Measurements from ENCODE around the gene RGP1. TPM values are rescaled to one million over a fixed set of nuclear protein-coding genes. Genes with fewer than 3 reads are reported as not detected.

The RGP1 gene
- total RNA-seq = 10 to 100 TPM; 11.6 to 21.7 (median 13.8) TPM

- TF ChIP-seq CTCF (IDR thresholded peaks at IDR 0.05; ENCODE audit: low read depth) = no peak
Measured at GRCh38 chr9:35748858-35749514, at the start of gene RGP1, which contains the start of gene GBA2. RGP1 (plus strand) TSS chr9:35749287; CDS start chr9:35749756, 469 bp downstream. GBA2 (minus strand) TSS chr9:35749228; CDS start chr9:35748704, 524 bp downstream.

DNA sequence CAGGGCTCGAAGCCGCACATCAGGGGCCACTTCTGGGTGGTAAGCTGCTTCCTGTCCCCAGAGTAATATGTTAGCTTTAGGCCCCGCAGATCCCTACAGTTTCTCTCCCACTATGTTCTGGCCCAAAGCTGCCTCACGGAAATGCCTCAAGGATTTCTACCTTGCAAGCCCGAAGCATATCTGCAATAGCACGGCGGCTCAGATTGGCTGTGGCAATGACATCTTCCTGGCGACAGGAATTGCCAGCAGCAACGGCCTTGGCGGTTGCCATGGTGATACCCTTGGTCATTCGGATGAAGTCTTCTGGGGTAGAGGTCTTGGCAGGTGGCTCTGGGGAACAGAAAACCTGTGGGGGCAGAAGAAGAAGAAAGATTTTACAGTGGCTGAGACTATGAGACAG, 49.1 kb upstream of the RGP1 start:
- no peak for TF ChIP-seq CTCF (IDR thresholded peaks at IDR 0.05; ENCODE audit: low read depth)

- TF ChIP-seq CTCF (IDR thresholded peaks at IDR 0.05; ENCODE audit: low read depth) = no peak
Measured at GRCh38 chr9:35700942-35701341, 48.1 kb upstream of the RGP1 start.

GRCh38 chr9:35702696-35703095, 46.4 kb upstream of the RGP1 start:
- TF ChIP-seq CTCF (IDR thresholded peaks at IDR 0.05; ENCODE audit: low read depth) = no peak

GRCh38 chr9:35703906-35704672, 45.0 kb upstream of the RGP1 start:
- no peak for TF ChIP-seq CTCF (IDR thresholded peaks at IDR 0.05; ENCODE audit: low read depth)

GRCh38 chr9:35705372-35705771, 43.7 kb upstream of the RGP1 start:
- TF ChIP-seq CTCF (IDR thresholded peaks at IDR 0.05; ENCODE audit: low read depth) = no peak

DNA sequence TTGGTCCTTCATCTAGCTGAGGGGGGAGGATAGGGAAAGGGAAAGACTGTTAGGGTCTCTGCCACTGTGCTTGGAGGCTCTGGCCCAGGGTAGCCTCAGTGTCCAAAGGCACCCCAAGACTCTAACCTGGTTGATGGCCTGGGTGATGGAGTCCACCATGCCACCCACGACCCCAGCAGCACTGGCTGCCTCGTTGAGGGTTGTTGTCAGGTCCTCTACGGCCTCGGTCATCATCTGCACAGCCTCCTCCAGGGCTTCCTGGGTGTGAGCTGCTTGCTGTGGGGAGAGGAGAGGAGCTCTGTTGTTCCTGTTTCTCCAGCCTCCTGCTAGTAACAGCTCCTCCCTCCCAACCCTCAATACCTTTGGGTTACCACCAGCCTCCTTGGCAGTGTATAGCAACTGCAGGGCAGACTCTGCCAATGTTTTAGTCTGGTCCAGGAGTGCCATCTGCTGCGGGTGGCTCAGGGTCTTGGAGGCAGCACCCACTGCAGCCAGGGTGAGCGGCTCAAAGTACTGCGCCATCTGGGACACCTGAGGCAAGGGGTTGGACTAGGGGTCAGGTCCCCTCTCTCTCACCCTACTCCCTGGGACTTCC, 43.2 kb upstream of the RGP1 start:
- TF ChIP-seq CTCF (IDR thresholded peaks at IDR 0.05; ENCODE audit: low read depth) = no peak

All from subcutaneous adipose tissue (tissue), 4 donors.